Ramos (cell line): ENCODE measurements around the gene HNRNPA1L2.
"Not testable (repeated sequence)": the region's sequence is repeated elsewhere in the genome, so short reads cannot be mapped to it uniquely, and the experiment has no call there.

Source experiments
- in situ Hi-C: fragments of 300-500 bp; cut with MboI; formaldehyde crosslinking; loops from one replicate; pipeline ENCODE4 v1.14.3; 2022; ENCODE audit warnings: low sequenced_read_pairs; ENCODE audit not compliant: unreplicated experiment

The HNRNPA1L2 gene

GRCh38 chr13:52642131-52642530 lies at the start of gene HNRNPA1L2:
Gene HNRNPA1L2, plus strand, starts transcription at chr13:52642431. Its CDS starts 62 bp downstream, at chr13:52642493.
- in situ Hi-C loops: no loop called here

- in situ Hi-C loops: not testable (repeated sequence)
These were observed 49.1 kb upstream of the HNRNPA1L2 start for GRCh38 chr13:52593175-52593574.

GRCh38 chr13:52593812-52594211 lies 48.4 kb upstream of the HNRNPA1L2 start:
- in situ Hi-C loops: not testable (repeated sequence)

GRCh38 chr13:52594295-52594694 lies 47.9 kb upstream of the HNRNPA1L2 start:
- in situ Hi-C loops: not testable (repeated sequence)

GRCh38 chr13:52597676-52598075 lies 44.6 kb upstream of the HNRNPA1L2 start:
- in situ Hi-C loops: no loop called here

- in situ Hi-C loops: no loop called here
These were observed 43.0 kb upstream of the HNRNPA1L2 start for GRCh38 chr13:52599037-52599847.

- in situ Hi-C loops: no loop called here
These were observed 42.2 kb upstream of the HNRNPA1L2 start for GRCh38 chr13:52599848-52600603.

- in situ Hi-C loops: no loop called here
These were observed 41.6 kb upstream of the HNRNPA1L2 start for GRCh38 chr13:52600666-52601065.

- in situ Hi-C loops: not testable (repeated sequence)
These were observed 38.9 kb upstream of the HNRNPA1L2 start for GRCh38 chr13:52603316-52603715.

GRCh38 chr13:52606126-52606525 lies 36.1 kb upstream of the HNRNPA1L2 start:
- in situ Hi-C loops: loop anchor here (5.0 kb wide), 1 partner anchor 201 kb away; no protein-coding TSS in a partner anchor

GRCh38 chr13:52606795-52607194 lies 35.4 kb upstream of the HNRNPA1L2 start:
- in situ Hi-C loops: loop anchor here (5.0 kb wide), 1 partner anchor 201 kb away; no protein-coding TSS in a partner anchor

GRCh38 chr13:52608184-52608583 lies 34.0 kb upstream of the HNRNPA1L2 start:
- in situ Hi-C loops: loop anchor here (5.0 kb wide), 1 partner anchor 199 kb away; no protein-coding TSS in a partner anchor

GRCh38 chr13:52609013-52609606 lies 33.1 kb upstream of the HNRNPA1L2 start:
- in situ Hi-C loops: loop anchor here (5.0 kb wide), 1 partner anchor 198 kb away; no protein-coding TSS in a partner anchor

GRCh38 chr13:52610158-52610557 lies 32.1 kb upstream of the HNRNPA1L2 start:
- in situ Hi-C loops: not testable (repeated sequence)

- in situ Hi-C loops: no loop called here
These were observed 27.0 kb upstream of the HNRNPA1L2 start for GRCh38 chr13:52615134-52615801.

GRCh38 chr13:52615812-52616211 lies 26.4 kb upstream of the HNRNPA1L2 start:
- in situ Hi-C loops: no loop called here

- in situ Hi-C loops: no loop called here
These were observed 24.9 kb upstream of the HNRNPA1L2 start for GRCh38 chr13:52617070-52618060.

GRCh38 chr13:52631083-52631690 lies 11.0 kb upstream of the HNRNPA1L2 start:
- in situ Hi-C loops: not testable (repeated sequence)
